Progenitor cell of endocrine pancreas (in vitro differentiated cells): ENCODE measurements around the gene TGFB1. TPM values are rescaled to one million over a fixed set of nuclear protein-coding genes. Genes with fewer than 3 reads are reported as not detected.
"Not testable (repeated sequence)": the region's sequence is repeated elsewhere in the genome, so short reads cannot be mapped to it uniquely, and the experiment has no call there.

Experiments
- DNase-seq: peaks from one replicate; pipeline ENCODE4 v3.0.0; 2021; ENCODE audit warnings: low spot score; ENCODE audit not compliant: unreplicated experiment
- H3K27ac Mint-ChIP-seq: 2 replicates; pipeline ENCODE4 v1.8.0; 2021; ENCODE audit warnings: mild to moderate bottlenecking, moderate library complexity, mixed read lengths
- H3K27me3 Mint-ChIP-seq: 2 replicates; pipeline ENCODE4 v1.8.0; 2021; ENCODE audit warnings: mixed read lengths
- H3K36me3 Mint-ChIP-seq: 2 replicates; pipeline ENCODE4 v1.8.0; 2022; ENCODE audit warnings: mixed read lengths; ENCODE audit not compliant: insufficient read depth
- H3K4me1 Mint-ChIP-seq: 2 replicates; pipeline ENCODE4 v1.8.0; 2021; ENCODE audit warnings: low read depth, mixed read lengths
- H3K4me3 Mint-ChIP-seq: 2 replicates; pipeline ENCODE4 v1.8.0; 2021; ENCODE audit warnings: low read depth, mild to moderate bottlenecking, moderate library complexity, mixed read lengths
- H3K9me3 Mint-ChIP-seq: 2 replicates; pipeline ENCODE4 v1.8.0; 2021; ENCODE audit warnings: low read depth, mixed read lengths
- total RNA-seq: library from RNA; stranded (reverse); gene quantifications from 2 replicates; pipeline ENCODE4 v1.2.1, GENCODE V29; 2021
- TF ChIP-seq, protein P1 (sequence below): fragments of 200-600 bp; sonication (generic); IDR thresholded peaks from one replicate; pipeline ENCODE4 v1.5.0; 2021; ENCODE audit warnings: antibody characterized with exemption, mild to moderate bottlenecking; ENCODE audit not compliant: unreplicated experiment

The TGFB1 gene
- total RNA-seq, 1 donor from 2014 or later: 4.3 TPM

DNA sequence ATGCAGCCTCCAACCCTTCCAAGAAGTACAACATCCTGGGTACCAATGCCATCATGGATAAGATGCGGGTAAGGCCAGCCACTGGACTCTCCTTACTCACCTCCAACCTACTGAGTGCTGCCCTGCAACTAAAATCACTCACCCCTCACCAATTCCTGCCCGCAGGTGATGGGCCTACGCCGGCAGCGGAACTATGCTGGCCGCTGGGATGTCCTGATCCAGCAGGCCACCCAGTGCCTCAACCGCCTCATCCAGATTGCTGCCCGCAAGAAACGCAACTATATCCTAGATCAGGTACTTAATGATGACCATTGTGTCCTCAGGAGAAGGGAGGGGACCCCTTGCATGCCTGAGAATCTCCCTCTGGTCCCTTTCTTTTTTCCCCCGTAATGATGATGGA lies 59.3 kb downstream of the TGFB1 start:
- peaks cover 42% of the 10 kb centered on the region for H3K36me3 Mint-ChIP-seq
- H3K9me3 Mint-ChIP-seq: no peaks in the 10 kb centered on the region
- H3K27ac Mint-ChIP-seq: peak overlapping the region; percentile 65
- H3K4me1 Mint-ChIP-seq: peaks cover 26% of the 10 kb centered on the region
- no peak overlapping the region for H3K4me3 Mint-ChIP-seq
- no peak for DNase-seq
- no peaks in the 10 kb centered on the region for H3K27me3 Mint-ChIP-seq
- TF ChIP-seq, protein P1, sequence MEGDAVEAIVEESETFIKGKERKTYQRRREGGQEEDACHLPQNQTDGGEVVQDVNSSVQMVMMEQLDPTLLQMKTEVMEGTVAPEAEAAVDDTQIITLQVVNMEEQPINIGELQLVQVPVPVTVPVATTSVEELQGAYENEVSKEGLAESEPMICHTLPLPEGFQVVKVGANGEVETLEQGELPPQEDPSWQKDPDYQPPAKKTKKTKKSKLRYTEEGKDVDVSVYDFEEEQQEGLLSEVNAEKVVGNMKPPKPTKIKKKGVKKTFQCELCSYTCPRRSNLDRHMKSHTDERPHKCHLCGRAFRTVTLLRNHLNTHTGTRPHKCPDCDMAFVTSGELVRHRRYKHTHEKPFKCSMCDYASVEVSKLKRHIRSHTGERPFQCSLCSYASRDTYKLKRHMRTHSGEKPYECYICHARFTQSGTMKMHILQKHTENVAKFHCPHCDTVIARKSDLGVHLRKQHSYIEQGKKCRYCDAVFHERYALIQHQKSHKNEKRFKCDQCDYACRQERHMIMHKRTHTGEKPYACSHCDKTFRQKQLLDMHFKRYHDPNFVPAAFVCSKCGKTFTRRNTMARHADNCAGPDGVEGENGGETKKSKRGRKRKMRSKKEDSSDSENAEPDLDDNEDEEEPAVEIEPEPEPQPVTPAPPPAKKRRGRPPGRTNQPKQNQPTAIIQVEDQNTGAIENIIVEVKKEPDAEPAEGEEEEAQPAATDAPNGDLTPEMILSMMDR: no peak

- not testable (repeated sequence) for H3K9me3 Mint-ChIP-seq, DNase-seq, H3K27me3 Mint-ChIP-seq, H3K4me3 Mint-ChIP-seq, H3K27ac Mint-ChIP-seq, H3K4me1 Mint-ChIP-seq
- H3K36me3 Mint-ChIP-seq: peaks cover 35% of the 10 kb centered on the region
Measured at GRCh38 chr19:41289814-41290213, 63.9 kb downstream of the TGFB1 start.

DNA sequence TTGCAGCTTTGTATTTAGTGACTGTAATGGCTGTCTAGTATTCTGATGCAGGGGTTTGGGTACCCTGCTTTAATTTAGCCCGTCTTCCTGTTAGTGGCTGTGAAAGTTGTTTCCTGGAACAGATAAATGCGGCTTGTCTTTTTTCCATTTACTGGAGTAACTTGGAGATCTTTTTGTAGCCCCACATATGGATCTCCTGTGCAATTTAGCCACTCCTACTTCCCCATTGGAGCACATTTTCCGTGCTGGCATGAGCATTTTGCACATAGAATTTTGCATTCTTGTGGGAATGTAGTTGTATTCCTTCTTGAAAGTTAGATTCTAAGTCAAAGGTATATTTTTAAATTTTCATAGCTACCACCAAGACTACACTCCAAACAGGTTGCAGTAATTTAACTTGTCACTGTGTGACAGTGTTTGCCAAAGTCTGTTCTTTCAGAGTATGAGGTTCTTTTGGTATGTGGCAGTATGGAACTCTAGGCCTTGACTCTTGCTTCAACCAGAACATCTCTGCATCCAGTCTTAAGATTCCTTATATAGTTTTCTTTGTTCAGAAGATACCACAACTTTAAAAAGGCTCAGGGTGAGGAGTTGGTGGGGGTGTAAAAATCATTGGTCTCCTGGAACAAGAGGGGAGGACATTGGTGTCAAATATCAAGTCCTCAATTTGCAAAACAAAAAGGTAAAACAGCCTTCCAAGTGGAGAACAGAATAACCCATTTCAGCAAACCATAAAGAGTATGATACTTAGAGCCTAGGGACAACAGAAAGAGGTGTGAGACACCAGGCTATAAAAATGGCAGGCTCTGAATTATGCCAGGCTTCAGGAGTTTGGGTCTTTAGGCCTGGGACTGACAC lies 64.8 kb downstream of the TGFB1 start:
- H3K36me3 Mint-ChIP-seq: peaks cover 29% of the 10 kb centered on the region
- no peaks in the 10 kb centered on the region for H3K27me3 Mint-ChIP-seq
- TF ChIP-seq, protein P1: no peak
- DNase-seq: no peak
- H3K4me1 Mint-ChIP-seq: no peaks in the 10 kb centered on the region
- H3K9me3 Mint-ChIP-seq: no peaks in the 10 kb centered on the region
- H3K4me3 Mint-ChIP-seq: no peak overlapping the region
- peak overlapping the region; percentile 41 for H3K27ac Mint-ChIP-seq

Other genes starting within 250 kb of the TGFB1 start
- not detected in 2 replicates for gene CYP2F1, start 239.5 kb downstream of the TGFB1 start, total RNA-seq
- gene CYP2S1, start 160.7 kb downstream of the TGFB1 start, total RNA-seq: 4.0 and 5.8 TPM in 2 replicates
- 14.8 and 15.7 TPM in 2 replicates for gene AXL, start 134.7 kb downstream of the TGFB1 start, total RNA-seq
- gene HNRNPUL1, start 89.5 kb downstream of the TGFB1 start, total RNA-seq: 256 and 259 TPM in 2 replicates
- 44.9 and 46.5 TPM in 2 replicates for gene CCDC97, start 43.8 kb downstream of the TGFB1 start, total RNA-seq
- gene B9D2, start 10.2 kb upstream of the TGFB1 start, total RNA-seq: 8.6 and 10.7 TPM in 2 replicates
- gene TMEM91, start 22.6 kb upstream of the TGFB1 start, total RNA-seq: 12.8 and 14.3 TPM in 2 replicates
- 15.4 and 17.0 TPM in 2 replicates for gene EXOSC5, start 43.4 kb upstream of the TGFB1 start, total RNA-seq
- gene BCKDHA, start 43.9 kb upstream of the TGFB1 start, total RNA-seq: 15.2 and 16.3 TPM in 2 replicates
- 4.4 and 4.6 TPM in 2 replicates for gene B3GNT8, start 73.5 kb upstream of the TGFB1 start, total RNA-seq
- 51.3 and 54.1 TPM in 2 replicates for gene DMAC2, start 86.0 kb upstream of the TGFB1 start, total RNA-seq
- gene ERICH4, start 89.2 kb upstream of the TGFB1 start, total RNA-seq: not detected in 2 replicates
- not detected in 2 replicates for gene CEACAM21, start 222.2 kb upstream of the TGFB1 start, total RNA-seq